ENCODE data around the gene SGSM2.

GRCh38 chr17:2414446-2415064, 77.3 kb downstream of the SGSM2 start:
- TF ChIP-seq CTCF (IDR thresholded peaks at IDR 0.05; ENCODE audit: low read length) (no peak), EZH2 (optimal IDR thresholded peaks at IDR 0.05; ENCODE audit: low read depth, low read length) (no peak), EZH2phosphoT487 (IDR thresholded peaks at IDR 0.05; ENCODE audit: low read length) (no peak)
